Panc1 (cell line): ENCODE data around the gene BMP2K. TPM values are rescaled to one million over a fixed set of nuclear protein-coding genes. Genes with fewer than 3 reads are reported as not detected.

ENCODE experiments used
- ATAC-seq: fragments of 200-7000 bp; cut with Tn5 transposase; 2 replicates; pipeline ENCODE4 v1.9.1; 2020; ENCODE audit warnings: mild to moderate bottlenecking, moderate library complexity
- BruUV-seq: library from RNA; stranded (reverse); fragments of 400-500 nt; replicated peaks from 2 replicates; lab custom pipeline; 2021; lab: Mats Ljungman, UMichigan
- CTCF ChIA-PET: fragments of 300-600 bp; sonication (Branson Sonifier 250); formaldehyde crosslinking; loops from one replicate; lab custom pipeline; 2022; ENCODE audit warnings: antibody characterized with exemption; lab: Charles Lee
- POLR2A ChIA-PET: fragments of 300-600 bp; sonication (Branson Sonifier 250); formaldehyde crosslinking; loops from one replicate; lab custom pipeline; 2022; ENCODE audit warnings: antibody characterized with exemption; lab: Charles Lee
- DNase-seq: peaks from one replicate; pipeline ENCODE4 v3.0.0-alpha.2; 2010; ENCODE audit warnings: low read depth, low spot score
- H3K27ac ChIP-seq: 2 replicates; pipeline ENCODE4 v1.5.1; 2011; ENCODE audit warnings: mild to moderate bottlenecking, low read length, inconsistent platforms
- H3K27me3 ChIP-seq: fragments of 200-500 bp; sonication (Bioruptor generic); 2 replicates; pipeline ENCODE4 v1.6.0; 2014; ENCODE audit warnings: low read length, inconsistent platforms; ENCODE audit not compliant: control insufficient read depth, insufficient read depth
- H3K36me3 ChIP-seq: fragments of 200-500 bp; sonication (Bioruptor generic); 2 replicates; pipeline ENCODE4 v1.5.1; 2014; ENCODE audit warnings: inconsistent platforms, mild to moderate bottlenecking, low read length, moderate library complexity; ENCODE audit not compliant: control insufficient read depth, insufficient read depth
- H3K4me1 ChIP-seq: 2 replicates; pipeline ENCODE4 v1.5.1; 2011; ENCODE audit warnings: inconsistent platforms, mild to moderate bottlenecking, low read length, moderate library complexity; ENCODE audit not compliant: control insufficient read depth, insufficient read depth
- H3K4me3 ChIP-seq, 2 experiments: 2 replicates each; pipeline ENCODE4 v1.5.1; 2011 to 2012; ENCODE audit warnings: low read depth in 2 of 2, low read length in 2 of 2, mild to moderate bottlenecking in 2 of 2, inconsistent platforms in 1 of 2, moderate library complexity in 1 of 2
- H3K9me3 ChIP-seq: fragments of 200-500 bp; sonication (Bioruptor generic); 2 replicates; pipeline ENCODE4 v1.5.1; 2014; ENCODE audit warnings: low read depth, mild to moderate bottlenecking, inconsistent platforms, low read length, moderate library complexity; ENCODE audit not compliant: control insufficient read depth, insufficient read depth
- CTCF ChIP-seq: fragments of 450-650 bp; IDR thresholded peaks from 2 replicates; pipeline ENCODE4 v1.5.1; 2017; ENCODE audit warnings: mild to moderate bottlenecking
- POLR2AphosphoS5 ChIP-seq: IDR thresholded peaks from 2 replicates; pipeline ENCODE4 v1.6.1; 2012; ENCODE audit warnings: mild to moderate bottlenecking, low read depth, low read length, moderate library complexity
- REST ChIP-seq, 2 experiments: IDR thresholded peaks; 2 replicates each; pipeline ENCODE4 v1.6.1; 2011 to 2012; ENCODE audit warnings: low read depth in 2 of 2, control low read depth in 1 of 2, low read length in 1 of 2, mild to moderate bottlenecking in 1 of 2, moderate library complexity in 1 of 2; ENCODE audit not compliant: insufficient read depth in 1 of 2
- SIN3A ChIP-seq: IDR thresholded peaks from 2 replicates; pipeline ENCODE4 v1.6.1; 2012; ENCODE audit warnings: low read depth, mild to moderate bottlenecking, low read length, moderate library complexity, borderline replicate concordance; ENCODE audit not compliant: insufficient read depth
- TCF7L2 ChIP-seq: IDR thresholded peaks from 2 replicates; pipeline ENCODE4 v1.6.1; 2011; ENCODE audit warnings: mild to moderate bottlenecking, low read depth, low read length, inconsistent platforms
- in situ Hi-C: cut with HindIII; loops from 2 replicates; pipeline ENCODE4 v1.10.0; 2016; ENCODE audit warnings: low sequenced_read_pairs, low pct_unique_long_range_greater_than_20kb
- intact Hi-C: fragments of 100-400 bp; cut with micrococcal nuclease; formaldehyde crosslinking; loops from one replicate; pipeline ENCODE4 v1.10.0; 2022; ENCODE audit not compliant: unreplicated experiment
- total RNA-seq: library from RNA; stranded (reverse); gene quantifications from one replicate; pipeline ENCODE4 v1.2.1, GENCODE V29; 2021; ENCODE audit not compliant: unreplicated experiment

BMP2K gene
- total RNA-seq, 1 experiment from 2014 or later: 23.3 TPM

GRCh38 chr4:78754872-78755271 is 21.3 kb upstream of the BMP2K start:
- ChIA-PET POLR2A (no interaction called here), CTCF (no interaction called here)
- ATAC-seq: no peak
- Histone ChIP-seq H3K4me1 (no peaks in the 10 kb centered on the region), H3K27ac (no peak overlapping the region), H3K27me3 (no peaks in the 10 kb centered on the region), H3K4me3 (no peak overlapping the region), H3K9me3 (no peaks in the 10 kb centered on the region), H3K36me3 (no peaks in the 10 kb centered on the region)
- in situ Hi-C loops (no loop called here), intact Hi-C loops (no loop called here)
- no peak for DNase-seq
- no TSS peak for BruUV-seq
- TF ChIP-seq SIN3A (no peak), CTCF (no peak), REST (IDR thresholded peaks at IDR 0.05; ENCODE audit: insufficient read depth in 1 of 2, low read depth in 2 of 2, low read length in 1 of 2) (no peak), TCF7L2 (no peak), POLR2AphosphoS5 (no peak)

GRCh38 chr4:78756137-78756536 is 20.0 kb upstream of the BMP2K start:
- Histone ChIP-seq H3K36me3 (no peaks in the 10 kb centered on the region), H3K4me1 (no peaks in the 10 kb centered on the region), H3K27me3 (no peaks in the 10 kb centered on the region), H3K27ac (no peak overlapping the region), H3K9me3 (no peaks in the 10 kb centered on the region), H3K4me3 (no peak overlapping the region)
- no peak for ATAC-seq
- in situ Hi-C loops: no loop called here
- ChIA-PET POLR2A (no interaction called here), CTCF (no interaction called here)
- no peak for DNase-seq
- BruUV-seq: no TSS peak
- intact Hi-C loops: no loop called here
- no peak for TF ChIP-seq REST (IDR thresholded peaks at IDR 0.05; ENCODE audit: insufficient read depth in 1 of 2, low read depth in 2 of 2, low read length in 1 of 2)
- no peak for TF ChIP-seq TCF7L2
- no peak for TF ChIP-seq SIN3A
